SK-N-SH (cell line): ENCODE data around the gene AKAP9. TPM values are rescaled to one million over a fixed set of nuclear protein-coding genes. Genes with fewer than 3 reads are reported as not detected.

ENCODE experiments used
- CTCF ChIA-PET: fragments of 300-600, 350-600 bp; formaldehyde crosslinking; extraction: SDS; loops from one replicate; lab custom pipeline; 2021; lab: Yijun Ruan, JAX
- POLR2A ChIA-PET: fragments of 350-600 bp; sonication (Branson Sonifier 250); formaldehyde crosslinking; extraction: SDS; loops from one replicate; lab custom pipeline; 2020; ENCODE audit warnings: antibody characterized with exemption, inconsistent platforms; lab: Yijun Ruan, JAX
- DNase-seq: peaks from one replicate; pipeline ENCODE4 v3.0.0; 2012
- H2AFZ ChIP-seq: fragments of 200-600 bp; sonication (generic); 2 replicates; pipeline ENCODE4 v1.8.1; 2016; ENCODE audit warnings: antibody characterized with exemption, mild to moderate bottlenecking, low read depth
- H3F3A ChIP-seq: fragments of 200-600 bp; sonication (generic); replicated peaks from 2 replicates; pipeline ENCODE3; 2016; ENCODE audit warnings: antibody characterized with exemption, mild to moderate bottlenecking; ENCODE audit not compliant: insufficient read depth
- H3K27ac ChIP-seq, 2 experiments: fragments of 200-500 bp in 1 of 2; fragments of 200-600 bp in 1 of 2; sonication (Bioruptor generic) in 1 of 2; sonication (generic), shearing (Covaris generic) in 1 of 2; 2 replicates each; pipeline versions ENCODE4 v1.5.1 to v1.6.1; 2014 to 2016; ENCODE audit warnings: low read depth in 2 of 2, inconsistent platforms in 1 of 2, low read length in 1 of 2, mild to moderate bottlenecking in 1 of 2, mixed read lengths in 1 of 2
- H3K27me3 ChIP-seq: fragments of 200-600 bp; sonication (generic), shearing (Covaris generic); 2 replicates; pipeline ENCODE4 v1.6.1; 2016; ENCODE audit warnings: mixed run types; ENCODE audit not compliant: insufficient read depth
- H3K36me3 ChIP-seq, 2 experiments: fragments of 200-500 bp in 1 of 2; fragments of 200-600 bp in 1 of 2; sonication (Bioruptor generic) in 1 of 2; sonication (generic) in 1 of 2; replicated peaks in 1 of 2; 2 replicates each; pipeline versions ENCODE3 to v1.5.1; 2014 to 2016; ENCODE audit warnings: low read length in 1 of 2, mild to moderate bottlenecking in 1 of 2; ENCODE audit not compliant: insufficient read depth in 2 of 2, control insufficient read depth in 1 of 2
- H3K4me1 ChIP-seq, 2 experiments: fragments of 200-500 bp in 1 of 2; fragments of 200-600 bp in 1 of 2; sonication (Bioruptor generic) in 1 of 2; sonication (generic), shearing (Covaris generic) in 1 of 2; 2 replicates each; pipeline versions ENCODE4 v1.5.1 to v1.6.1; 2014 to 2016; ENCODE audit warnings: low read depth in 1 of 2, low read length in 1 of 2, mixed run types in 1 of 2; ENCODE audit not compliant: insufficient read depth in 2 of 2, control insufficient read depth in 1 of 2
- H3K4me2 ChIP-seq: fragments of 200-600 bp; sonication (generic), shearing (Covaris generic); 2 replicates; pipeline ENCODE4 v1.6.1; 2017; ENCODE audit warnings: mixed run types
- H3K4me3 ChIP-seq, 2 experiments: fragments of 200-500 bp in 1 of 2; fragments of 200-600 bp in 1 of 2; sonication (Bioruptor generic) in 1 of 2; sonication (generic), shearing (Covaris generic) in 1 of 2; 2 replicates each; pipeline versions ENCODE4 v1.5.1 to v1.8.1; 2014 to 2016; ENCODE audit warnings: low read depth in 2 of 2, inconsistent platforms in 1 of 2, low read length in 1 of 2, mild to moderate bottlenecking in 1 of 2, mixed read lengths in 1 of 2, moderate library complexity in 1 of 2
- H3K79me2 ChIP-seq: fragments of 200-600 bp; sonication (generic); 2 replicates; pipeline ENCODE4 v1.8.1; 2017; ENCODE audit warnings: mild to moderate bottlenecking; ENCODE audit not compliant: insufficient read depth
- H3K9ac ChIP-seq: fragments of 200-600 bp; sonication (generic); 2 replicates; pipeline ENCODE4 v1.6.1; 2017; ENCODE audit warnings: mixed run types
- H3K9me2 ChIP-seq: fragments of 200-600 bp; sonication (generic); 2 replicates; pipeline ENCODE4 v1.6.1; 2017; ENCODE audit warnings: mixed run types
- H3K9me3 ChIP-seq: fragments of 200-600 bp; sonication (generic); 2 replicates; pipeline ENCODE4 v1.6.1; 2017; ENCODE audit warnings: mixed run types, mild to moderate bottlenecking, moderate library complexity
- H4K20me1 ChIP-seq: fragments of 200-600 bp; sonication (generic); 2 replicates; pipeline ENCODE4 v1.6.1; 2017; ENCODE audit warnings: mild to moderate bottlenecking, mixed run types; ENCODE audit not compliant: insufficient read depth
- ELF1 ChIP-seq: IDR thresholded peaks from 2 replicates; pipeline ENCODE4 v1.4.0; 2012
- GATA2 ChIP-seq: sonication (generic); formaldehyde crosslinking; IDR thresholded peaks from 2 replicates; pipeline ENCODE4 v1.5.0; 2020; ENCODE audit warnings: mild to moderate bottlenecking, missing genetic modification reagents
- JUND ChIP-seq: IDR thresholded peaks from 2 replicates; pipeline ENCODE4 v1.4.0; 2012
- RAD21 ChIP-seq: IDR thresholded peaks from 2 replicates; pipeline ENCODE4 v1.6.1; 2012; ENCODE audit warnings: mild to moderate bottlenecking, low read length
- SIN3A ChIP-seq: IDR thresholded peaks from 2 replicates; pipeline ENCODE4 v1.6.1; 2012; ENCODE audit warnings: low read depth, mild to moderate bottlenecking, low read length, moderate library complexity, borderline replicate concordance
- SMC3 ChIP-seq: IDR thresholded peaks from 2 replicates; pipeline ENCODE4 v1.6.1; 2012; ENCODE audit warnings: low read depth, low read length, improper control_type of control experiment
- TCF12 ChIP-seq: IDR thresholded peaks from 2 replicates; pipeline ENCODE4 v1.4.0; 2012
- WGBS: methylation state at CpG from one replicate; pipeline ENCODE4 v1.1.6; 2017; ENCODE audit warnings: low lambda C conversion rate; 5-methylcytosine and 5-hydroxymethylcytosine counted together
- polyA plus RNA-seq, 3 experiments: library from polyadenylated mRNA; depleted of rRNA; stranded (reverse); fragments of >200 nt; gene quantifications; 2 replicates each; pipeline ENCODE4 v1.2.3, GENCODE V29; 2012
- TF ChIP-seq, protein P1 (sequence below): fragments of 200-600 bp; sonication (generic); IDR thresholded peaks from 2 replicates; pipeline ENCODE4 v1.6.1; 2017; ENCODE audit warnings: antibody characterized with exemption, mild to moderate bottlenecking, moderate library complexity
- TF ChIP-seq, protein P2 (sequence below): IDR thresholded peaks from 2 replicates; pipeline ENCODE4 v1.6.1; 2012; ENCODE audit warnings: mild to moderate bottlenecking, low read depth, low read length, moderate library complexity
- TF ChIP-seq, protein P3 (sequence below): IDR thresholded peaks from 2 replicates; pipeline ENCODE4 v1.4.0; 2012; ENCODE audit warnings: low read depth, borderline replicate concordance
- TF ChIP-seq, protein P4 (sequence below): fragments of 150-350 bp; IDR thresholded peaks from 2 replicates; pipeline ENCODE4 v1.6.1; 2016; ENCODE audit warnings: mild to moderate bottlenecking, low read depth, low read length

The AKAP9 gene
- polyA plus RNA-seq, 1 of the 3 experiments (the other 2 are of a cell fraction) = 13.1 TPM

DNA sequence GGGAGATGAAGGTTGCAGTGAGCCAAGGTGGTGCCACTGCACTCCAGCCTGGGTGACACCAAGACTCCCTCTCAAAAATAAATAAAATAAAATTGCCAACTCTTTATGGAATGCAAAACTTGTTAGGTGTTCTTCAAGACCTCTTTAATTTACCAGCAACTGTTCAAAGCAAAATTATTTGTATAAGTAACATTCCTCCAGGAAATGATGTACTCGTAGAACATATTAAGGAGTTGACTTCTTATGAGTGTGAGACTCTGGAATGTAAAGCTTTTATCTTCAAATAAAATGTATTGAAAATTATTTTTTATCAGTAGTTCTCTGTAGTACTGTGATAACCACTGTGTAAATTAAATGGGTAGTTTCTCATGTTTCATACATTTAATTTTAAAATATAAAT, 99.2 kb downstream of the AKAP9 start:
- CTCF ChIA-PET = interaction anchor here (0.6 to 1.7 kb wide), 6 partner anchors 11 to 391 kb away, joined by 3 to 6 read pairs (median 3); partner anchors contain the start of genes CYP51A1 and MTERF1
- no peak overlapping the region for H3K4me2 ChIP-seq
- no peak overlapping the region for H3K9ac ChIP-seq
- H2AFZ ChIP-seq = no peak overlapping the region
- 98% methylated on average over 1 of the region's 1 CpG for WGBS
- DNase-seq = no peak
- TF ChIP-seq, protein P1, sequence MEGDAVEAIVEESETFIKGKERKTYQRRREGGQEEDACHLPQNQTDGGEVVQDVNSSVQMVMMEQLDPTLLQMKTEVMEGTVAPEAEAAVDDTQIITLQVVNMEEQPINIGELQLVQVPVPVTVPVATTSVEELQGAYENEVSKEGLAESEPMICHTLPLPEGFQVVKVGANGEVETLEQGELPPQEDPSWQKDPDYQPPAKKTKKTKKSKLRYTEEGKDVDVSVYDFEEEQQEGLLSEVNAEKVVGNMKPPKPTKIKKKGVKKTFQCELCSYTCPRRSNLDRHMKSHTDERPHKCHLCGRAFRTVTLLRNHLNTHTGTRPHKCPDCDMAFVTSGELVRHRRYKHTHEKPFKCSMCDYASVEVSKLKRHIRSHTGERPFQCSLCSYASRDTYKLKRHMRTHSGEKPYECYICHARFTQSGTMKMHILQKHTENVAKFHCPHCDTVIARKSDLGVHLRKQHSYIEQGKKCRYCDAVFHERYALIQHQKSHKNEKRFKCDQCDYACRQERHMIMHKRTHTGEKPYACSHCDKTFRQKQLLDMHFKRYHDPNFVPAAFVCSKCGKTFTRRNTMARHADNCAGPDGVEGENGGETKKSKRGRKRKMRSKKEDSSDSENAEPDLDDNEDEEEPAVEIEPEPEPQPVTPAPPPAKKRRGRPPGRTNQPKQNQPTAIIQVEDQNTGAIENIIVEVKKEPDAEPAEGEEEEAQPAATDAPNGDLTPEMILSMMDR = no peak
- TF ChIP-seq TCF12 = no peak
- TF ChIP-seq, protein P2, sequence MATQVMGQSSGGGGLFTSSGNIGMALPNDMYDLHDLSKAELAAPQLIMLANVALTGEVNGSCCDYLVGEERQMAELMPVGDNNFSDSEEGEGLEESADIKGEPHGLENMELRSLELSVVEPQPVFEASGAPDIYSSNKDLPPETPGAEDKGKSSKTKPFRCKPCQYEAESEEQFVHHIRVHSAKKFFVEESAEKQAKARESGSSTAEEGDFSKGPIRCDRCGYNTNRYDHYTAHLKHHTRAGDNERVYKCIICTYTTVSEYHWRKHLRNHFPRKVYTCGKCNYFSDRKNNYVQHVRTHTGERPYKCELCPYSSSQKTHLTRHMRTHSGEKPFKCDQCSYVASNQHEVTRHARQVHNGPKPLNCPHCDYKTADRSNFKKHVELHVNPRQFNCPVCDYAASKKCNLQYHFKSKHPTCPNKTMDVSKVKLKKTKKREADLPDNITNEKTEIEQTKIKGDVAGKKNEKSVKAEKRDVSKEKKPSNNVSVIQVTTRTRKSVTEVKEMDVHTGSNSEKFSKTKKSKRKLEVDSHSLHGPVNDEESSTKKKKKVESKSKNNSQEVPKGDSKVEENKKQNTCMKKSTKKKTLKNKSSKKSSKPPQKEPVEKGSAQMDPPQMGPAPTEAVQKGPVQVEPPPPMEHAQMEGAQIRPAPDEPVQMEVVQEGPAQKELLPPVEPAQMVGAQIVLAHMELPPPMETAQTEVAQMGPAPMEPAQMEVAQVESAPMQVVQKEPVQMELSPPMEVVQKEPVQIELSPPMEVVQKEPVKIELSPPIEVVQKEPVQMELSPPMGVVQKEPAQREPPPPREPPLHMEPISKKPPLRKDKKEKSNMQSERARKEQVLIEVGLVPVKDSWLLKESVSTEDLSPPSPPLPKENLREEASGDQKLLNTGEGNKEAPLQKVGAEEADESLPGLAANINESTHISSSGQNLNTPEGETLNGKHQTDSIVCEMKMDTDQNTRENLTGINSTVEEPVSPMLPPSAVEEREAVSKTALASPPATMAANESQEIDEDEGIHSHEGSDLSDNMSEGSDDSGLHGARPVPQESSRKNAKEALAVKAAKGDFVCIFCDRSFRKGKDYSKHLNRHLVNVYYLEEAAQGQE = no peak
- TF ChIP-seq JUND = no peak
- H3K9me2 ChIP-seq = no peaks in the 10 kb centered on the region
- POLR2A ChIA-PET = no interaction called here
- no peaks in the 10 kb centered on the region for H4K20me1 ChIP-seq
- no peaks in the 10 kb centered on the region for H3K9me3 ChIP-seq
- peaks cover 64 to 76% of the 10 kb centered on the region in 2 experiments for H3K36me3 ChIP-seq
- H3K4me3 ChIP-seq = no peak overlapping the region
- no peaks in the 10 kb centered on the region for H3K79me2 ChIP-seq
- H3K4me1 ChIP-seq = no peaks in the 10 kb centered on the region
- H3K27me3 ChIP-seq = no peaks in the 10 kb centered on the region
- peaks cover 10% of the 10 kb centered on the region for H3F3A ChIP-seq
- no peak overlapping the region for H3K27ac ChIP-seq

DNA sequence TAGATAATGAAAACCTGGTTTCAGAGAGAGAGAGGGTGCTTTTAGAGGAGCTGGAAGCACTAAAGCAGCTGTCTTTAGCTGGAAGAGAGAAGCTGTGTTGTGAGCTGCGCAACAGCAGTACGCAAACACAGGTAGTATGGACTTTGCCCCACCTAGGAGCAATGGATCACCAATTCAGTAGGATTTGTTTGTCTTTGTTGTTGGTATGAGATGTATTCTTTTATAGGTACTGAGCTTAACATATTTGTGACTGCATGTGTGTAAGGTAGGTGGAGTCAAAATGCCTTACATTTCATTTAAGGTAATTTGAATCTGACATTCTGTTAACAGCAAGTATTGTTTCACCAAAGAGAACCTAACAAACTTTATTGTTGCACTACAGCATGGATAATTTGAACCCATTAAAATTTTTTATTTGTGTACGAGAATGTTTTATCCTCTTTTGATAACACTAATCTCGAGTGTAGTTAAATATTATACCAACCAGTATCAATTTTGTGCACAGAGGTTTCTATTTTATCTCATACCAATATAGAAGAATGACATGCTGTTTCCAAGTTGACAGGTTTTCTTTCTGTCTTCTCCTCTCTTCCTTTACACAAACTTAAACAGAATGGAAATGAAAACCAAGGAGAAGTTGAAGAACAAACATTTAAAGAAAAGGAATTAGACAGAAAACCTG, 101.5 kb downstream of the AKAP9 start:
- Histone ChIP-seq H3F3A (peaks cover 10% of the 10 kb centered on the region), H3K27ac (no peak overlapping the region), H3K79me2 (no peaks in the 10 kb centered on the region), H3K4me1 (no peaks in the 10 kb centered on the region), H2AFZ (no peak overlapping the region), H4K20me1 (no peaks in the 10 kb centered on the region), H3K27me3 (no peaks in the 10 kb centered on the region), H3K4me2 (no peak overlapping the region), H3K9me3 (no peaks in the 10 kb centered on the region), H3K9ac (no peak overlapping the region), H3K36me3 (peaks cover 77 to 80% of the 10 kb centered on the region in 2 experiments), H3K4me3 (no peak overlapping the region), H3K9me2 (no peaks in the 10 kb centered on the region)
- CTCF ChIA-PET = interaction anchor here (0.8 to 1.2 kb wide), 3 partner anchors 8 to 405 kb away, joined by 3 to 4 read pairs (median 3); partner anchors contain the start of gene GATAD1
- WGBS = 85% methylated on average over 4 of the region's 4 CpGs
- POLR2A ChIA-PET = no interaction called here
- DNase-seq = no peak
- TF ChIP-seq GATA2 (CRISPR knock-in tag) (no peak), TCF12 (no peak), SMC3 (no peak), SIN3A (no peak), ELF1 (no peak), RAD21 (no peak)
- TF ChIP-seq, protein P3, sequence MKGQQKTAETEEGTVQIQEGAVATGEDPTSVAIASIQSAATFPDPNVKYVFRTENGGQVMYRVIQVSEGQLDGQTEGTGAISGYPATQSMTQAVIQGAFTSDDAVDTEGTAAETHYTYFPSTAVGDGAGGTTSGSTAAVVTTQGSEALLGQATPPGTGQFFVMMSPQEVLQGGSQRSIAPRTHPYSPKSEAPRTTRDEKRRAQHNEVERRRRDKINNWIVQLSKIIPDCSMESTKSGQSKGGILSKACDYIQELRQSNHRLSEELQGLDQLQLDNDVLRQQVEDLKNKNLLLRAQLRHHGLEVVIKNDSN = no peak
- TF ChIP-seq, protein P4, sequence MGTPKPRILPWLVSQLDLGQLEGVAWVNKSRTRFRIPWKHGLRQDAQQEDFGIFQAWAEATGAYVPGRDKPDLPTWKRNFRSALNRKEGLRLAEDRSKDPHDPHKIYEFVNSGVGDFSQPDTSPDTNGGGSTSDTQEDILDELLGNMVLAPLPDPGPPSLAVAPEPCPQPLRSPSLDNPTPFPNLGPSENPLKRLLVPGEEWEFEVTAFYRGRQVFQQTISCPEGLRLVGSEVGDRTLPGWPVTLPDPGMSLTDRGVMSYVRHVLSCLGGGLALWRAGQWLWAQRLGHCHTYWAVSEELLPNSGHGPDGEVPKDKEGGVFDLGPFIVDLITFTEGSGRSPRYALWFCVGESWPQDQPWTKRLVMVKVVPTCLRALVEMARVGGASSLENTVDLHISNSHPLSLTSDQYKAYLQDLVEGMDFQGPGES = no peak
- TF ChIP-seq, protein P1 = no peak
- TF ChIP-seq, protein P2 = no peak
